ENCODE measurements around the gene CST11.

Gene CST11

DNA sequence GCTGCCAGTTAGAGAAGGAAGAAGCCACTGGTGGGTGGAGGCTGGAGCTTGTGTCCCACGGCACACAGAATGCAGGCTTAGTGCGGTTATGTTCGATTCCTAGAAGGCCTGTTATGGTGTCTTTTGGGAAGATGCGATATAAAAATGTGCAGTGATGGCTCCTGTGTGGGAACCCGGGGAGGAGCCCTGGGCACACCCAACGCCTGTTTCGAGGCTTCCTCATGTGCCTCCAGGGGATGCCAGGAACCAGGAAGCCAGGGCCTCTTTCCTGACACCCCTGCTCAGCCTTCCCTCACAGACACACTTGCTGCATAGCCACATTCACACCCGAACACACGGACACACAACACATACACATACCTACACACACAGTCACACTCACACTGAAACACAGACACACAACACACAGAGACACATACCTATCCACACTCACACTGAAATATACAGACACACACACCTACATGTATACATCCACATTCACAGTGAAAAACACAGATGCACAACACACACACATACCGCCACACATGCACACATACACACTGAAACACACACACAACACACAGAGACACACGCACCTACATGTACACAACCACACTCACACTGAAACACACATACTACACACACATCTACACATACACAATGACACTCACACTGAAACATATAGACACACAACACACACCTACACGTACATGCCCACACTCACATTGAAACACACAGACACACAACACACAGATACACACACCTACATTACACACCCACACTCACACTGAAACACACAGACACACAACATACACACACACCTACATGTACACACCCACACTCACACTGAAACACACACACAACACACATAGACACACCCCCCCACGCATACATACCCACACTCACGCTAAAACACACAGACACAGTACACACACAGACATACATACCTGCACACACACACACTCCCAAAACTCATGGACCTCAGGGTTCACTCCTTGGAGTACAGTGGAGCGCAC is 1.2 kb upstream of the CST11 start:
- no peak for DNase-seq (ENCODE audit: low read depth in 3 of 3)

DNA sequence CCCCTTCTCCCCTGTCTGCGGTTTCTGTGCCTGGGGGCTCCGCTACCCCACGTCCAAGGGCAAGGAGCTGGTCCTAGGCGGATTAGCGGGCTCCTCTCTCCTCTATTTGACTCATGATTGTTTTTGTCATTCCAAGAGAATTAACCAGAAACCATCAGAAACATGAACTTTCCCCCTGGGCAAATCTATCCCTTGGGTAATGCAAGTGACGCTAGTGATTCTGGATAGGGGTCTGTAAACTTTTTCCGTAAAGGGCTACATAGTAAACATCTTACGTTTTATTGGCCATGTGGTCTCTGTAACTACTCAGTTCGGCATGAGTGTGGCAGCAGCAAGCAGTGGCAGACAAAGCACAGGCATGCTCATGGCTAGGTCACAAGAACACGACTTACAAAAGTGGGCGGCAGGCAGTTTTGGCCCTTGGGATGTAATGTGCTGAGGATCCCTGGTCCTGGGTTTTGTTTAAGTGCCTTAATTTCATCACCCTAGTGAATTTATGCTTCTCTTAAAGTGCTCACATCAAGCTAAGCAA is 654 bp downstream of the CST11 start:
- no peak for DNase-seq (ENCODE audit: low read depth in 3 of 3)

DNA sequence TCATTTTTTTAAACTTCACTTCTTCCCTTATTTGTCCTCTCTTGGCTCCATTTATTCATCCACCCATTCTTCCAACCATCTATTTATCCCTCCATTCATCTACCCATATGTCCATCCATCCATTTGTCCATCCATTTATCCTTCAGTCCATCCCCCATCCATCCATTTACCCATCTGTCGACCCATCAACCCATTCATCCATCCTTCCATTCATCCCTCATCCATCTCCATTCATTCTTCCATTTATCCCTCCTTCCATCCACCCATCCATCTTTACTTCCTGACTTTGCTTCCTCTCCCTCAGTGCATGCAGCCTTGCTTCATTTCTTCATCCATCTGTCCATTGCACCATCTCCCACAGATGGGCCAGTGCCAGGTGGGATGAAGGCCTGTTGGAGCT is 1.8 kb downstream of the CST11 start:
- no peak for DNase-seq (ENCODE audit: low read depth in 3 of 3)

- no peak for DNase-seq (ENCODE audit: low read depth in 3 of 3)
Measured at GRCh38 chr20:23449421-23449820, 3.3 kb downstream of the CST11 start.

DNA sequence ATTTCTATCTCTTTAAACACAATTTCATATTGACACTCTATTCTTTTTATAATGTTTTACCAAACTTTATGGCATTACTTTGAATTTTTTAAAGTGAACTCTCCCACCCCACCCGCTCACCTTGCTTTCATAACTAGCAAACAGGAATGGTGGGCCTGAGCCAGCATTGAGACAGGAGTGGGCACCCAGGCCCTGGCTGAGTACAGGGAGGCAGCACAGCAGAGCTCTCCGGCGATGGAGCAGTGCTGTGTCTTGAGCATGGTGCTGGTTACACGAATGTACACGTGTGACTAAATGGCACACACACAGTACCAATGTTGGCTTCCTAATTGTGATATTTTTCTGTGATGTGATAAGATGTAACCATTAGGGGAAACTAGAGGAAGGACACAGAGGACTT is 4.5 kb downstream of the CST11 start:
- no peak for DNase-seq (ENCODE audit: low read depth in 3 of 3)

DNA sequence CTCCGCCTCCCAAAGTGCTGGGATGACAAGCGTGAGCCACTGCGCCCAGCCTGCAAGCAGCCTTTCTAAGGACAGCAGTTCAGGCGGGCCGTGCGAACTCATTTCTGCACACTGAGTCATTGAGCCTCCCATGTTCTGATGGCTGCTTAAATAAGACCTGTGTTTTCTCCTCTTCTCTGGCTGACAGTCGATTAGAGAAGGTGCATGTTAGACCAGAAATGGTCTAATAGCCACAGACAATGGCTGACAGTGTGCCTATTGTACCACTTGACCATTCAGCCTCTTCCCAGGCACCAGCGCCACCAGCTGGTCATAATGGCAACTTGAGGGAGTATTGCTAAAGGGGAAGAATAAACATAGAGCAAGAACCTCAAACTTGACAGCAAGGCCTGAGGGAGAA is 6.2 kb downstream of the CST11 start:
- peak in 1 of 3 experiments; percentile 22 for DNase-seq (ENCODE audit: low read depth in 3 of 3)

- no peak for DNase-seq (ENCODE audit: low read depth in 3 of 3)
Measured at GRCh38 chr20:23445596-23446217, 7.0 kb downstream of the CST11 start.

- DNase-seq (ENCODE audit: low read depth in 3 of 3) = no peak
Measured at GRCh38 chr20:23444859-23445258, 7.8 kb downstream of the CST11 start.

DNA sequence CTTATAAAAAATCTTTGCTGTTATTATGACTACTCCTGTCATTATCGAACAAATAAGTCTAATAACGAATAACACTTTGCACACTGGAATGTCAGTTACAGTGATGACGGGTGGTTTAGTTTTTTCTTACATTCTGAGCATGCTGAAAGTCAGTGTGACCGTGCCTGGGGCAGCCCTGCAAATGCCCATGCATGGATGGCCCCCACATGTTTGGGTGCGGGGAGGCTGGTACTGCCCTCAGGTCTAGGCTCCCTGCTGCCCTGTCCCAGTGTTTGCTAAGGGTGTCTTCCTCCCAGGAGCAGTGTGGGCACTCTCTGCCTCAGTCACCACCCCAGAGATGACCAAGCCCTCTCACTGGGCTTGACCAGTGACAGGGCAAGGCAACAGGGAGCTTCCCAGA is 10.2 kb downstream of the CST11 start:
- no peak for DNase-seq (ENCODE audit: low read depth in 3 of 3)

- DNase-seq (ENCODE audit: low read depth in 3 of 3) = peak; percentile 39 to 46 (median 46)
Measured at GRCh38 chr20:23441850-23442313, 10.8 kb downstream of the CST11 start.

- no peak for DNase-seq (ENCODE audit: low read depth in 3 of 3)
Measured at GRCh38 chr20:23440004-23440403, 12.7 kb downstream of the CST11 start.

DNA sequence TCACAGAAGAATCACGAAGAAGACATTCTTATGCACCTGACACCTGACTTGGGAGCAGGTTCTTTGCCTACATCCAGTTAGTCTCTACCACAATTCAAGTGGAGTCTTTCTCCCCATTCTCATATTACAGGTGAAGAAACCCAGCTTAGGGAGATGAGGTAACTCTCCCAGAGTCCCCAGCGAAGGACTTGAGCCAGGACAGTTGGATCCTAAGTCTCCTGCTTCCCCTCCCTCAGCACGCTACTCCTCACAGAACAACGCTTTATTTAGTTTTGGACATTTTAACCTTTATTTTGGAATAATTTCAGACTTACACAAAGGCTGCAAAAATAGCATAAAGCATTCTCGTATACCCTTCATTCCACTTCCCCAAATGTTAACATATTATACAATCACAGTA is 14.0 kb downstream of the CST11 start:
- no peak for DNase-seq (ENCODE audit: low read depth in 3 of 3)

DNA sequence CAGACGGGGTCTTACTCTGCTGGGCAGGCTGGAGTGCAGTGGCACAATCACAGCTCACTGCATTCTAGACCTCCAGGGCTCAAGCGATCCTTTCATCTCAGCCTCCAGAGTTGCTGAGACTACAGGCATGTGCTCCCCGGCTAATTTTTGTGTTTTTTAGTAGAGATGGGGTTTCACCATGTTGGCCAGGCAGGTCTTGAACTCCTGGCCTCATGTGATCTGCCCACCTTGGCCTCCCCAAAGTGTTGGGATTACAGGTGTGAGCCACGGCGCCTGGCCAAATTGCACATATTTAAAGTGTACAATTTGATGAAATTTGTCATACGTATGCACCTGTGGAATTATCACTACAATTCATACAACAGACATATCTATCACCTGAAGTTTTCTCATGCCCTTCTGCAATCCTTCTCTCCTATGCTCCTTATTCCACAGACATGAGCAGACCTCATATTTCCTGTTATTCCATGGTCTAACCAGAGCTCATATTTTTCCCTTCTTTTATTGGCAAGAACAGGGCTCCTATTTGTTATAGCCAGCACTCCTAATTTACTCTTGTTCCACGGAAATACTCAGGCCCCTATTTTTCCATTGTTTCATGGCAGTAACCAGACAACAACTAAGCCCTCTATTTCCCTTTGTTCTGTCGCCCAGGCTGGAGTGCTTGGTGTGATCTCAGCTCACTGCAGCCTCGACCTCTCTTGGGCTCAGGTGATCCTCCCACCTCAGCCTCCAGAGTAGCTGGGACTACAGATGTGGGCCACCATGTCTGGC is 15.4 kb downstream of the CST11 start:
- DNase-seq (ENCODE audit: low read depth in 3 of 3) = no peak

GRCh38 chr20:23436681-23437080 is 16.0 kb downstream of the CST11 start:
- no peak for DNase-seq (ENCODE audit: low read depth in 3 of 3)

DNA sequence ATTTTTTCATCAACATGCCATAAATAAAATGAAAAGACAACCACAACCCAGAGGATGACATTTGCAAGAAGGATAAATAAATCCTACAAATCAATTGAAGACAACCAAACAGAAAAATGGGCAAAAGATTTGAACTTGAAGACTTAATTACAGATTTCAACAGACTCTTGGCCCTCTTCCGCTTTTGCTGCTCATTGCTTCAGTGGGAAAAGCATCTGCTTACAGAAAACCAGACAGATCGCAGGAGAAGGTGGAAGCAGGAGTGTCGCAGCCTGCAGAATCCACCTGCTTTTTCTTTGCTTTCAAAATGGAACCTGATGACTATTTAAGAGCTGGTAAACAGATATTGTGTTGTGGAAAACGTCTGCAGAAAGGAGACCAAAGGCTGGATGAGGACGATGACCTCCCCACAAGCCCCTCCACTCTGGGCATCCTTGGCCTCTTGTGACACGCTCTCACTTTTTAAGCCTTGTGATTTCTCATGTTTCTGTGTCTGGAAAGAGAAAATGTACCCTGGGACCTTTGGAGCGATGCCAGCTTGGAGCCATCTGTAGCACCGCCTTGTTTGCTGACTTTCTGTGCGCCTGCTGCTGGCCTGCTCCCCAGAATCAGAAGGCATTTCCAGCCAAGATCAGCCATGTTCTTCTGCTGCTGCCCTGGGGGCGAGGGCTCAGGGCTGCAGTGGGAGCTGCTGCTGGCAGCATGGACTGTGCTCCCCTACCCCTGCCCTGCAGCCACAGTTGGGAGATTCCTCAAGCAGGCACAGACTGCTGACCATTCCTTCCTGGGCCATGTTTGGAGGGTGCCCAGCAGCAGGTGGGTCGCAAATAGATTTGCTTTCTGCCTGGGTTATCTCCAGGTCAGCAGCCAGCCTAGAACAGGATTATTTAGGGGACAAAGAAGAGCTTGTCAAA is 16.8 kb downstream of the CST11 start:
- DNase-seq (ENCODE audit: low read depth in 3 of 3) = no peak

DNA sequence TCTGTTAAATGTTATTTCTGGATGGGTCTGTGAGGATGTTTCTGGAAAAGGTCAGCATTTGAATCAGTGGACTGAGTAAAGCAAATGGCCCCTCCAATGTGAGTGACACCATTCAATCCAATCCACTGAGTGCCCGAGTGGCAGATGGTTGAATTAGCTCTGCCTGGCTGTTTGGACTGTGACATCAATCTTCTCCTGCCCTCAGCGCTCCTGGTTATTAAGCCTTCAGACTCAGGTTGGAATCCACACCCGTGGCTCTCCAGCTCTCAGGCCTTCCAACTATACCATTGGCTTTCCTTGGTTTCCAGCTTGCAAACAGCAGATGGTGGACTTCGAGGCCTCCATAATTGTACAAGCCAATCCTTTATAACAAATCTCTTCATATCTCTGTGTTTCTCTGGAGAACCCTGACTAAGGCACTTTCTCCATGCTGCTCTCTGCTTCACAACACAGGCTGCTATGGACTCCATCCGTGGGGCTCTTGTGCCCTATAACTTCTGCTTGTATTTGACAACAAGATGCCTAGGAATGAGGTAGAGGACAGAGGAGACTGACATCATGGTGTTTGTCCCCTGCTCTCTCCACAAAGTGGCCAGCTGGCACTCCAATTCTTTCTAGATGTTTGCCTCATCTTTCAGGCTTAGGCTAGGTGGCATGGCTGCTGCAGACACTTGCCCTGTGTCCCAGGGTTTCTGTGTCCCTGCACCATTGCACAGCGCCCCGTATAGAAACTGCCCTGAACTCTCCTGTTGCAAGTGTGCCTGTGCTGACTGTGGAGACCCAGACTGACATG is 18.0 kb downstream of the CST11 start:
- no peak for DNase-seq (ENCODE audit: low read depth in 3 of 3)

DNA sequence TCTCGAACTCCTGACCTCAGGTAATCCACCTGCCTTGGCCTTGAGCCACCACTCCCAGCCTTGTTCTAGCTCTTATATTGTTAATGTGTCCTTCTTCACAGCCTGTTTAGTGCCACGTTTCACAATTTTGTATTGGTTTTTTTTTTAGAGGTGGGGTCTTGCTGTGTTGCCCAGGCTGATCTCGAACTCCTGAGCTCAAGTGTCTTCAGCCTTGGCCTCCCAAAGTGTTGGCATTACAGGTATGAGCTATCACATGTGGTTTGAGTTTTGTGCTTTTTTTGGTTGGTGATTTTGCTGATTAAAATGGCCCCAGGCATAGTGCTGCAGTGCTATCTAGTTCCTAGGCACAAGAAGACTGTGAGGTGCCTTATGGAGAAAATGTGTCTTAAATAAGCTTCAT is 19.0 kb downstream of the CST11 start:
- DNase-seq (ENCODE audit: low read depth in 3 of 3) = no peak

DNA sequence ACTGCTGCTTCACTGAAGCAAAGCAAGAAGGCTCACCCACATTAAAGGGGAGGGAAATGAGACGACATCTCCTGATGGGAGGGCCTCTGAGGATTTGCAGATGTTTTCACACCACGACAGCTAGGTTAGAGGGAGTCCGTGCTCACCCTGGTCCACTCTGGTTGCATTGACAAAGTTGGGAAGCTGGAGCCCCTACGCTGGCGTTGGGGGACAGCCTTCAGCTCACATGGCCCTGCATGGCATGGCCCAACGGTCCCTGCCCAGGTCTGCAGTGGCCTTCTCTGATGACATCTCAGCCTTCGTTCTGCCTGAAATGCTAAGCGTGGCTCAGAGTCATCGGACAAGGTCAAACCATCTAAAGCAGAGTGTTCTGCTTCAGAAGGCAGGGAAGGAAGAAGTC is 27.5 kb downstream of the CST11 start:
- DNase-seq (ENCODE audit: low read depth in 3 of 3) = no peak

DNA sequence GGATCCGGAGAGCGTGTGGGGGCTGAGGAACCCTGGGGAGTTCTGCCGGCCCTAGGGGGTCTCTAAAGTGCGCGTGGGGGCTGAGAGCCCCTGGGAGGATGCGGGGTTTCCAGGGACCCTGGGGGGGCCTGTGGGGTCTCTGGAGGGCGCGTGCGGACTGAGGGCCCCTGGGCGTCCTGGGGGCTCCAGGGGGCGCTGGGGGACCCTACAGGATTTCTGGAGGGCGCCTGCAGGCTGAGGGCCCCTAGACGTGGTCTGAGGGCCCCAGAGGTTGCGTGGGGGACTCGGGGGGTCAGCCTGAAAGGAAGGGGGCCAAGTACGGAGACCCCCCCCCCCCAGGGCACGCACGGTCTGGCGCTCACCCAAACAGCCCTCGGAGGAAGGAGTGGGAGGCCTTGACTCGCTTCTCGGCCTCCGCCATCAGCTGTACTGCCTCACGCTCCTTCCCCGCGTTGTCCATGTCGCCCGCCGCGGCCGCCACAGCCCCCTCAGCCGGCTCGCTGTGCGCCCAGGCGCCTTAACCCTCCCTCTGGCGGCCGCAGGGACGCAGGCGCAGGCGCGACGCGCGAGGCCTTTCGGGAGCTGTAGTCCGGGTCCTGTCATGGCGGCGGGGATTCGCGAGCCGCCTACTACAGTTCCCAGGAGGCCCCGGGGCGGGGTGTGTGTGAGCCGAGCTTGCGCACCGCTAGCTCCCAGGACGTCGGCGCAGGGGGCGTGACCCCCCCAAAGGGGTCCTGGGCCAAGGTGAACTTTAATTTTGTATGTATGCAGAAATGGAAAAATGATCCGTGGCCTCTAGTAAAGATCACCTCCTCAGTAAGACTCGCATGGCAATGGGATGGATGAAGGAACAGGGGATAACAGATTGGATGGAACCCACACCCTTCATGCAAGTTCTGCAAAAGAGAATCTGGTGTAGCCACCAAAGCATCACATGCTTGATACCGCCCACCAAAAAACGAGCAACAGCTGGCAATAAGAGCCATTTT is 31.4 kb downstream of the CST11 start, which contains the start of gene NAPB:
Gene NAPB, minus strand, starts transcription at position 546 of the 989 bp plus-strand sequence. Its CDS starts 86 bp downstream, at position 460.
- peak; percentile 88 to 91 (median 91) for DNase-seq (ENCODE audit: low read depth in 3 of 3)
